NCI-H69 (cell line): ENCODE results near the gene DDX49.
"Not testable (repeated sequence)": the region's sequence is repeated elsewhere in the genome, so short reads cannot be mapped to it uniquely, and the experiment has no call there.

ENCODE experiments used
- DNase-seq: peaks from one replicate; lab custom pipeline; 2025; lab: John Stamatoyannopoulos, UW

Gene DDX49

DNA sequence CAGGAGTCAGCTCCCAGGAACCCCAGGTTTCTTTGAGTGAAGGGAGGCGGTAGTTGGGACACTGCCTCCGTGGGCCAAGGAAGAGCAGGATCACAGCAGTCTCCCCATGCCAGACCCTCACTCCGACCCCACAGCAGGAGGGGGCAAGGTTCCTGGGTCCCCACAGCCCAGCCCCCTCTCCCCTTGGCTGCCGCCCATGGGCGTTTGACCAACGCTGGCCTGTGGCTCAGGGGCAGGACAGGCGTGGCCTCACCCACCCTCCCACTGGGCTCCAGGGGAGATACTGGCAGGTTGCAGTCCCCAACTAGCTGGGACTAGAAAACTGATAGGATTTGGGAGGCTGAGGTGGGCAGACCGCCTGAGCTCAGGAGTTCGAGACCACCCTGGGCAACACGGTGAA is 9.5 kb upstream of the DDX49 start:
- DNase-seq, result no peak

- no peak for DNase-seq
Measured at GRCh38 chr19:18910801-18911436, 8.6 kb upstream of the DDX49 start.

GRCh38 chr19:18912933-18913332 is 6.6 kb upstream of the DDX49 start:
- DNase-seq, result no peak

GRCh38 chr19:18913466-18913865 is 6.0 kb upstream of the DDX49 start:
- DNase-seq, result no peak

DNA sequence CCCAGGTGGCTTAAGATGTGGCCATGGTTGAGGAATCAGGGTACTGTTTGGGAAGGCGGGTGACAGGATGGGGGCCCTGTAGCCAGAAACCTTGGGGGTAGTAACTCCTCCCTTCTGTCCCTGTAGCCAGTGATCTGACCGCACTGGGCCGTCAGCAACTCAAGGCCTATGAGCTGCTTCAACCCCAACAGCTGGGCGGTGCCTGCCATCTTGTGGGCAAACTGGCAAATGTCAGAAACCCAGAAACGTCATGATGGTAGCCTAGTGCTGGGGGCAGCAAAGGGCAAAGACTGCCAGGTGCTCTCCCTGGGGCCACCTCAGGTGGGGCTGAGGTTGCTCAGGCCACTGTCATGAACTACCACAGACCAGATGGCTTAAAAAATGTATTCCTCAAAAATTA is 3.9 kb upstream of the DDX49 start:
- peak; percentile 62 for DNase-seq

GRCh38 chr19:18917593-18917992 is 1.9 kb upstream of the DDX49 start:
- not testable (repeated sequence) for DNase-seq

DNA sequence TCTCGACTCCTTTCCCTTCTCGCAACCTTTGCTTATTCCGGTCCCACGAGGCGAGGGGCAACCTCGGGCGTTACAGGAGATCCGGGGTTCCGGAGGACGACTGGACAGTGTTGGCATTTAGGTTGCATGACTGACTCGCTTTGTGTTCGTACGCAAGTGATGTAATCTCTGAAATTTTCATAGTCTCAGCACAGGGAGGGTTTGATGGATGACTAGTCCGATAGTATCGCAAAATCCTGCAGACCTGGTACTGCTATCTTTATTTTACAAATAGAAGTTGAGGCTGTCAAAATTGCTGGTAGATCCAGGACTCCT is 342 bp downstream of the DDX49 start:
- DNase-seq, result no peak

GRCh38 chr19:18920400-18920799 is 885 bp downstream of the DDX49 start:
- no peak for DNase-seq

DNA sequence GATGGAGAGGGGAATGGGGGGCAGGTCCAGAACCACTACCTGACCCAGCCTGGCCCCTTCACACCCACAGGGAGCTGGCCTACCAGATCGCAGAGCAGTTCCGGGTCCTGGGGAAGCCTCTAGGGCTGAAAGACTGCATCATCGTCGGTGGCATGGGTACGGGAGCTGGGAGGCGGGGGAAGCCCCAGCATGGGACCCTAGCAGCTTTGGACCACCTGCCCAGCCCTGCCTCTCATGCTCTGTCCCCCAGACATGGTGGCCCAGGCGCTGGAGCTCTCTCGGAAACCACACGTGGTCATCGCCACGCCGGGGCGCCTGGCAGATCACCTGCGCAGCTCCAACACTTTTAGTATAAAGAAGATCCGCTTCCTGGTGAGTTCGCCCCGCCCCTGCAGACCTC is 2.1 kb downstream of the DDX49 start:
- DNase-seq, result no peak

- no peak for DNase-seq
Measured at GRCh38 chr19:18922228-18922985, 2.9 kb downstream of the DDX49 start.

GRCh38 chr19:18924684-18925213 is 5.2 kb downstream of the DDX49 start:
- no peak for DNase-seq

DNA sequence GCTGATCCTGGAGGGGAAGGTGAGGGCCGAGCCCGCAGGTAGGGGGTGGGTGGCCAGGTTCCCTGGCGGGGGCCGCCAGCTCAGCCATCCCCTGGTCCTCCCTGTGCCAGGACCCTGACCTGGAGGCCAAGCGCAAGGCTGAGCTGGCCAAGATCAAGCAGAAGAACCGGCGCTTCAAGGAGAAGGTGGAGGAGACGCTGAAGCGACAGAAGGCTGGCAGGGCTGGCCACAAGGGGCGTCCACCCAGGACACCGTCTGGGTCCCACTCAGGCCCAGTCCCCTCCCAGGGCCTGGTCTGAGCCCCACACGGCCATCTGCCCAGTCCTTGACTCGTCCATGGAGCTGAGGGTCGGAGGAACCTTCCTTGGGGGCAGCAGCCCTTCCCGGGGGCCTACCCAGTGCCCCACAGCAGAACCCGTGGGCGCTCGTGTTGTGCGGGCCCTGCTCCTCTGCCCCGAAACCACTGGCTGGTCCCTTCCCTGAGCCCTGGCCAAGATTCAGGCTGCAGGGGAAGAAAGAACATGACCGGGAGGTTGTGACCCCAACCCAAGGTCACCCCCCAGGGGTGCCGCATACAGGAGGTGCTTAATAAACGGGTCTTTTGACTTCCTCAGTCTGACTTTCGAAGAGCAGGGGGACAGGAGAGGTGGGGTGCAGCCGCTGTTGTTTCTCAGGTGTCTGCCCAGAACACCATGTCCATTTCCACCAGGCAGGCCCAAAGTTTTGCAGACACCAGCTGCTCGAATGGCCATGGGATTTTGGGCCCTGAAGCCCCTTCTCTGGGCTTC is 8.7 kb downstream of the DDX49 start:
- DNase-seq, result no peak

DNA sequence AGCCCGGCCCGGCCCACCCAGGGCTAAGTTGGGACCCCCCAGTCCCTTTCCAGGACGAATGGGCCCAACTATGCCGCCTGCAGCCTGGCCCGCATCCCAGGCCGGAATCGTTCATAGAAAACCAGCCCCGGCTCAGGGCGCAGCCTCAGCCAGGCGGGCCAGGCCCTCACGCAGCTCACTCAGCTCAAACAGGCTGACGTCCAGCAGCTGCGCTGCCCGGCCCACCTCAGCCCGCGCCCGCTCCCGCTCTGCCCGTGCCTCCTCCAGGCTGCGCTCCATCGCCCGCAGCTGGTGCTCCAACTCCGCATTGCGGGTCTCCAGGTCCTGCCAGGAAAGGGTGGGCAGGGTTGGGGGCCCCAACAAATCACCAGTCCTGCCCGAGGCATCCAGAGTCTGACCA is 9.8 kb downstream of the DDX49 start:
- no peak for DNase-seq

DNA sequence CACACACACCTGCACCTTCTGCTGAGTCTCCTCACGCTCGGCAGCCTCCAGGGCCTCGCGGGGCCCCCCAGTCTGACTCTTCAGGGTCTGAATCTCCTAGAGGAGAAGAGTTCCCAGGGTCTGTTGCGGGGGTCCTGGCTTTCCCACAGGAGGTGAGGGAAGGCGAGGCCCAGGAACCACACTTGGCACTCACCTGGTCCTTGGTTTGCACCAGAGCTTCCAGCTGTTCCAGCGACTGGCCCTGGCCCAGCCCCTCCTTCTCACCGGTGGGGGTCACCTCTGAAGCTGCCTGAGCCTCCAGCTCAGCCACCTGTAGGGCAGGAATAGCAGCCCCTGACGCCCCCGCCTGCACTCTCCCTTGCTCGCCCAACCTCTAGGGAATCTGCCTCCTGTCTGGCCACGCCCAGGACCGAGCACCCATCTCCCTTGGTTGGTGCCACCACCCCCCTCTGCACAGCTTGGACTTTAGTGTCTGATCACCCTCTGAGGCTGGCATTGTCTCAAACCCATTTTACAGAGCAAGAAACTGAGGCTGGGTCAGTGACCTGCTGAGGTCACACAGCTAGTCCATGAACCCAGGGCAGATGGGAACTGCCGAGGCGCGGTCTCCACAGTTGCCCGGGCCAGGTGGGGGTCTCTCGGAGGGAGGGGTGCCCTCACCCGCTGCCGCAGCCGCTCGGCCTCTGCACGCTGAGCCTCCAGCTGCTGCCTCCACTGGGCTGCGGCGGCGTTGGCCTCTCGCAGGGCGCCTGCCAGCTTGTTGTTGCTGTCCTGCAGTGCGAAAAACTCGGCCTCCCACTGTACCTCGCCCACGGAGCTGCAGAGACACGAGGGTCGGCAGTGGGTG is 12.0 kb downstream of the DDX49 start:
- no peak for DNase-seq

DNA sequence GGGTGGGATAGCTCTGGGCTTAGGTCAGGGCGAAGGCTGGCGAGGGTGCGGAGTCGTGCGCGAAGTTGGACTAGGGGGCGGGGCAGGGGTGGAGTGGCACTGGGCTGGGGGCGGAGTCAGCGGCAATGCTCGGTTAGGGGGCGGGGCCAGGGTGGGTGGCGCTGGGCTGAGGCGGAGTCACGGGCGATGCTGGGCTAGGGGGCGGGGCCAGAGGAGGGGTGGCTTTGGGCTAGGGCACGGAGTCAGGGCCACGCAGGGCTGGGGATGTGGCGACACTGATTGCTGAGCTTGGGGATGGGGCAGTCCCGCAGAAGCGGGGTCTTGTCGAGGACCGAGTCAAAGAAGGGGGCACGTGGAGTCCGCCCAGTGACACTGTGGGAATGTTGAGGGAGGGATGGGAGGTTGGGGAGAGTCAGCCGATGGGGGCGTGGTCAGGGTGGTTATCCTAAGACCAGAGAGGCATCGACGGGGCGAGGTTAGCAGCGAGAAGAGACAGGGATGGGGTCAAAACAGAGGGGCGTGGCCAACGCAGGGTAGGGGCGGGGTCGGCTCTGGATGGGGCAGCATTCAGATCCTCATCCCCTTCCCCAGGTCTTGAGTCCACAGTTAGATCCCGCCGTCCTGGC is 12.8 kb downstream of the DDX49 start:
- peak; percentile 86 for DNase-seq

DNA sequence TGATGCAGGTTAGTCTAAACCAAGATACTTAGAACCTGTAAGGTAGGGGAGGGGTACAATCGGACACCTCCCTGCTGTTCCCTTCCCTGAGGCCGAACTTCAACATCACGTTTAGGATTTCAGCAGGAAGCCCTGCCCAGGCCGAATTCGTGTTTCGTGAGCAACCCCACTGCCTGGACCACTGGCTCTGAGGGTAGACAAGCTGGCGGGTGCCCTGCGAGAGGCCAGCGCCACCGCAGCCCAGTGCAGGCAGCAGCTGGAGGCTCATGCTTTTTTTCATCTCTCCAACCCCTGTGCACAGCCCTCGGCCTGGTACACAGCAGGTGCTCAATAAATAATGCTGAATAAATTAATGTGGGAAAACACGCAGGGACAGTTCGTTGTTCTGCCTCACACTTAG is 13.8 kb downstream of the DDX49 start:
- no peak for DNase-seq

- no peak for DNase-seq
Measured at GRCh38 chr19:18939163-18939562, 19.6 kb downstream of the DDX49 start.

DNA sequence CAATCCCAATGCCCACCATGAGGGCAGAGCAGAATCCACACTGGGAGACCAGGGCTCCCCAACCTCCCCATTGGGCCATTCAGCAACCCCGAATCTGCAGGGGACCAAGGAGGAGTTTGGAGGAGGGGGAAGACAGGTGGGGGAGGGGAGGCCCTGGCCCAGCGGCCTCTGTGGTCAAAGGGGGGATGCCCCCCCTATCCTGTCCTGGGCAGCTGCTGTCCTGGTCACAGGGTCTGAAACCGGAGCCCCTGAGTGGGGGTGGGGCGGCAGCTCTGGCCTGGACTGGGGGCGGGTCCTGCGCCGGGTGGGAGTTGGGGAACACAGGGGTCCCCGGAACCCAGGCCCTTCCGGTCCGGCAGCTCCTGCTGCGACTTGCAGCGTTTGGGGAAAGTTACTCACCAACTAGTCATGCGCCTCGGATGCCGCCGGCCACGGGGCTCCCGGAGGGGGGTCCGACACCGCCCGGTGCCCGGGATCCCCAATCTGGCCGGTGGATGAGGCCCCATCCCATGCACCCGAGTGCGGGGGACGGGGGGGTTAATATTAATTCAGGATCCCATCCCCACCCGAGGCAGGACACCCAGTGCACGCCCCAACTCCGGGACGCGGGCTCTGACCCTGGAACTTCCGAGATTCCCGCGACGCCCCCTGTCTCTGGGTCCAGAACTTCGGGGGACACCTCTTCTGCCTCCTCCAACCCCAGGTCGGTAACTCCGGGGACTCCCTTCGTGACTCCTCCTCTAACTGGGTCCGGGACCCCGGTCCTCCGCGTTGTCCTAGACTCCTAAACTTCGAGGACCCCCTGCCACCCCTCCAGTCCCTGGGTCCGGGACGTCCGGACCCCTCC is 20.6 kb downstream of the DDX49 start:
- no peak for DNase-seq

- DNase-seq, result peak; percentile 80
Measured at GRCh38 chr19:18940769-18941627, 21.5 kb downstream of the DDX49 start, which contains the start of gene HOMER3. Gene HOMER3 (minus strand): TSS chr19:18941217. CDS start chr19:18938982, 2,235 bp downstream.
